GM23338 (cell line): ENCODE results near the gene RCC2.

Experiments
- EZH2 ChIP-seq: fragments of 200-600 bp; sonication (generic); IDR thresholded peaks from one replicate; pipeline ENCODE4 v1.8.0; 2017; ENCODE audit warnings: antibody characterized with exemption, mild to moderate bottlenecking, low read depth; ENCODE audit not compliant: unreplicated experiment
- EZH2phosphoT487 ChIP-seq: fragments of 200-600 bp; sonication (generic); IDR thresholded peaks from one replicate; pipeline ENCODE4 v1.8.1; 2018; ENCODE audit warnings: antibody characterized with exemption; ENCODE audit not compliant: unreplicated experiment
- JUNB ChIP-seq: IDR thresholded peaks from one replicate; pipeline ENCODE4 v1.6.1; 2016; ENCODE audit warnings: antibody characterized with exemption; ENCODE audit not compliant: unreplicated experiment
- POLR2AphosphoS5 ChIP-seq: IDR thresholded peaks from 2 replicates; pipeline ENCODE4 v1.6.1; 2016; ENCODE audit warnings: antibody characterized with exemption, low read depth
- ZNF462 ChIP-seq: fragments of 250-450 bp; sonication (Bioruptor Pico); IDR thresholded peaks from 2 replicates; pipeline ENCODE4 v1.5.0; 2020; ENCODE audit warnings: mild to moderate bottlenecking, moderate library complexity
- TF ChIP-seq, protein P1 (sequence below), 2 experiments: fragments of 200-600 bp in 1 of 2; sonication (generic) in 1 of 2; conservative IDR thresholded peaks; 2 replicates each; pipeline versions ENCODE4 v1.5.1 to v1.6.1; 2016 to 2017; ENCODE audit warnings: antibody characterized with exemption in 2 of 2, low read depth in 2 of 2, mild to moderate bottlenecking in 2 of 2, moderate library complexity in 1 of 2

- TF ChIP-seq EZH2phosphoT487 (no peak), EZH2 (no peak), POLR2AphosphoS5 (no peak), ZNF462 (no peak), JUNB (no peak)
- TF ChIP-seq, protein P1, sequence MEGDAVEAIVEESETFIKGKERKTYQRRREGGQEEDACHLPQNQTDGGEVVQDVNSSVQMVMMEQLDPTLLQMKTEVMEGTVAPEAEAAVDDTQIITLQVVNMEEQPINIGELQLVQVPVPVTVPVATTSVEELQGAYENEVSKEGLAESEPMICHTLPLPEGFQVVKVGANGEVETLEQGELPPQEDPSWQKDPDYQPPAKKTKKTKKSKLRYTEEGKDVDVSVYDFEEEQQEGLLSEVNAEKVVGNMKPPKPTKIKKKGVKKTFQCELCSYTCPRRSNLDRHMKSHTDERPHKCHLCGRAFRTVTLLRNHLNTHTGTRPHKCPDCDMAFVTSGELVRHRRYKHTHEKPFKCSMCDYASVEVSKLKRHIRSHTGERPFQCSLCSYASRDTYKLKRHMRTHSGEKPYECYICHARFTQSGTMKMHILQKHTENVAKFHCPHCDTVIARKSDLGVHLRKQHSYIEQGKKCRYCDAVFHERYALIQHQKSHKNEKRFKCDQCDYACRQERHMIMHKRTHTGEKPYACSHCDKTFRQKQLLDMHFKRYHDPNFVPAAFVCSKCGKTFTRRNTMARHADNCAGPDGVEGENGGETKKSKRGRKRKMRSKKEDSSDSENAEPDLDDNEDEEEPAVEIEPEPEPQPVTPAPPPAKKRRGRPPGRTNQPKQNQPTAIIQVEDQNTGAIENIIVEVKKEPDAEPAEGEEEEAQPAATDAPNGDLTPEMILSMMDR (conservative IDR thresholded peaks at IDR 0.05; ENCODE audit: low read depth in 2 of 2) = no peak
These were observed 12.3 kb upstream of the RCC2 start for GRCh38 chr1:17451731-17452130.
